Immature natural killer cell (primary cell): ENCODE results near the gene PFKFB4. TPM values are rescaled to one million over a fixed set of nuclear protein-coding genes. Genes with fewer than 3 reads are reported as not detected.
A peak's percentile ranks its signal among the peaks of the same experiment; 100 is the strongest.

Experiments
- DNase-seq, 3 donors: peaks; one replicate each; pipeline ENCODE4 v3.0.0; 2022; ENCODE audit warnings: mixed read lengths in 1 of 3
- H3K27ac Mint-ChIP-seq, 6 donors: one replicate each; pipeline ENCODE4 v1.8.0; 2020; ENCODE audit warnings: mixed read lengths in 6 of 6, mild to moderate bottlenecking in 5 of 6, inconsistent platforms in 4 of 6, moderate library complexity in 3 of 6
- H3K27me3 Mint-ChIP-seq, 3 donors: one replicate each; pipeline ENCODE4 v1.8.0; 2020 to 2021; ENCODE audit warnings: low read depth in 3 of 3, mild to moderate bottlenecking in 3 of 3, mixed read lengths in 3 of 3, moderate library complexity in 3 of 3, inconsistent platforms in 1 of 3
- H3K36me3 Mint-ChIP-seq, 3 donors: one replicate each; pipeline ENCODE4 v1.8.0; 2020; ENCODE audit warnings: mixed read lengths in 3 of 3, inconsistent platforms in 2 of 3, mild to moderate bottlenecking in 2 of 3
- H3K4me1 Mint-ChIP-seq, 2 donors: one replicate each; pipeline ENCODE4 v1.8.0; 2020; ENCODE audit warnings: inconsistent platforms in 2 of 2, mild to moderate bottlenecking in 2 of 2, mixed read lengths in 2 of 2, moderate library complexity in 1 of 2
- H3K4me3 Mint-ChIP-seq, 5 donors: one replicate each; pipeline ENCODE4 v1.8.0; 2020; ENCODE audit warnings: mild to moderate bottlenecking in 5 of 5, mixed read lengths in 5 of 5, inconsistent platforms in 3 of 5, moderate library complexity in 3 of 5
- H3K9me3 Mint-ChIP-seq, 6 donors: one replicate each; pipeline ENCODE4 v1.8.0; 2020; ENCODE audit warnings: mild to moderate bottlenecking in 6 of 6, mixed read lengths in 6 of 6, inconsistent platforms in 4 of 6, moderate library complexity in 3 of 6
- polyA plus RNA-seq, 3 donors: library from polyadenylated mRNA; unstranded; fragments of 300-500 nt; fragmentation: Illumina TruSeq; gene quantifications; one replicate each; pipeline ENCODE4 v1.2.3, GENCODE V29; 2021

The PFKFB4 gene
- polyA plus RNA-seq, 3 donors from 2014 or later = 0.17 to 0.78 TPM; not detected in 1

DNA sequence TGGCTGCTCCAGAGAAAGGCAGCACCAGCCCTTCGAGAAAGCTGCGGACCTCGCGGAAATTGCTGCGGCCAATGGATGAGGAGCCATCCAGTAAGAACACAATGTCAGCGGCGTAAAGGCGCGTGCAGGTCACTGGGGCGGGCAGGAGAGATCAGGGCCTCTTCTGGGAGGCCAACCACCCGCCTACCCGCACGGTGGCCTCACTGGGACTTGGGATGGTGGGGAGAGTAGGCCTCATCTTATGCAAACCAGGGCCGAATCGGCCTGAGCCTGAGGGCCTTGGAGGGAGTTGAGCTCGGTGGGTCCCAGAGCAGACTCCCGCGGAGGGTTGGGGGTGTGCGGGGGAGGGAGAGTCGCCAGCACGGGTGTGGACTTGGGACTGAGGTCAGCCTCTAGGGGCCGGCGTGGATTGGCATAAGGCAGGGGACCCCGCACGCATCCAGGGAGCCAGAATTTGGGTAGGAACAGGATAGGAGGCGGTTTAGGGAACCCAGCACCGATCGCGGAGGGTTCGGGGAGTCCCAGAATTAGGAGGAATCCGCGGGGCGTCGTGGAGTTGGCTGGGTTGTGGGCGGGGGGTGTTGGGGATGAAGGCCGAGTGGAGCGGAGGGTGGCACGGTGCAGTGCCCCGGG lies 37.9 kb upstream of the PFKFB4 start:
- H3K9me3 Mint-ChIP-seq = no peaks in the 10 kb centered on the region
- no peak overlapping the region for H3K27ac Mint-ChIP-seq
- DNase-seq = no peak
- H3K4me3 Mint-ChIP-seq = no peak overlapping the region
- no peaks in the 10 kb centered on the region for H3K4me1 Mint-ChIP-seq
- peaks cover 0 to 4% (median 0%) of the 10 kb centered on the region in 3 donors for H3K36me3 Mint-ChIP-seq
- H3K27me3 Mint-ChIP-seq = peaks cover 4 to 19% (median 9%) of the 10 kb centered on the region in 3 donors

GRCh38 chr3:48593337-48593736 lies 36.7 kb upstream of the PFKFB4 start:
- Mint-ChIP-seq H3K27ac (no peak overlapping the region), H3K27me3 (peaks cover 5 to 19% (median 12%) of the 10 kb centered on the region in 3 donors), H3K36me3 (peaks cover 0 to 4% (median 0%) of the 10 kb centered on the region in 3 donors), H3K9me3 (no peaks in the 10 kb centered on the region), H3K4me3 (no peak overlapping the region), H3K4me1 (no peaks in the 10 kb centered on the region)
- no peak for DNase-seq

- no peak for DNase-seq
- peaks cover 0 to 4% (median 0%) of the 10 kb centered on the region in 3 donors for H3K36me3 Mint-ChIP-seq
These were observed 36.0 kb upstream of the PFKFB4 start for GRCh38 chr3:48592519-48593087.

GRCh38 chr3:48591886-48592518 lies 35.4 kb upstream of the PFKFB4 start:
- DNase-seq = no peak
- no peaks in the 10 kb centered on the region for H3K36me3 Mint-ChIP-seq
- H3K9me3 Mint-ChIP-seq = no peaks in the 10 kb centered on the region
- peaks cover 3 to 15% (median 15%) of the 10 kb centered on the region in 3 donors for H3K27me3 Mint-ChIP-seq
- no peak overlapping the region for H3K27ac Mint-ChIP-seq
- H3K4me3 Mint-ChIP-seq = no peak overlapping the region
- no peaks in the 10 kb centered on the region for H3K4me1 Mint-ChIP-seq

More at GRCh38 chr3:48592519-48593087, 36.0 kb upstream of the PFKFB4 start:
- no peaks in the 10 kb centered on the region for H3K4me1 Mint-ChIP-seq
- no peaks in the 10 kb centered on the region for H3K9me3 Mint-ChIP-seq
- peaks cover 5 to 19% (median 12%) of the 10 kb centered on the region in 3 donors for H3K27me3 Mint-ChIP-seq
- no peak overlapping the region for H3K4me3 Mint-ChIP-seq
- no peak overlapping the region for H3K27ac Mint-ChIP-seq

DNA sequence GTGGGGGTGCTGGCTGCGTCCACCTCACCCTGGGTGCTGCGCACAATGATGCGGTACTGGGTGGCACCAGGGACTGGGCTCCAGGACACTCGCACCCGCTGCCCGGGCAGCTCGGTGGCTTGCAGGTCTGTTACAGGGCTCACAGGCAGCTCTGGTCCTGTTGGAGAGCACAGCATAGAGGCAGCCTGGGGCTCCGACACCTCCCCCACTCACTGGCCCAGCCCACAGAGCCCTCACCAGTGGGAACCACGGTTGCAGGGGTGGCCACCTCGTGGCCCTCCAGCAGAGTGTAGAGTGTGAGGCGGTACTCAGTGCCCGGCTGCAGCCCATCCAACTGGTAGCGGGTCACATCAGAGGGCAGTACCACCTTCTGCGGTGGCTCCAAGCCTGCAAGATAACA lies 34.8 kb upstream of the PFKFB4 start:
- Mint-ChIP-seq H3K27me3 (peaks cover 3 to 15% (median 13%) of the 10 kb centered on the region in 3 donors), H3K36me3 (no peaks in the 10 kb centered on the region), H3K4me1 (no peaks in the 10 kb centered on the region), H3K4me3 (no peak overlapping the region), H3K27ac (no peak overlapping the region), H3K9me3 (no peaks in the 10 kb centered on the region)
- DNase-seq = no peak

GRCh38 chr3:48588230-48588629 lies 31.6 kb upstream of the PFKFB4 start:
- Mint-ChIP-seq H3K36me3 (no peaks in the 10 kb centered on the region), H3K27me3 (peaks cover 2 to 10% (median 6%) of the 10 kb centered on the region in 3 donors), H3K4me1 (no peaks in the 10 kb centered on the region), H3K27ac (no peak overlapping the region), H3K4me3 (no peak overlapping the region), H3K9me3 (no peaks in the 10 kb centered on the region)
- DNase-seq = no peak

GRCh38 chr3:48587686-48588085 lies 31.1 kb upstream of the PFKFB4 start:
- H3K27me3 Mint-ChIP-seq = peaks cover 2 to 9% (median 6%) of the 10 kb centered on the region in 3 donors

GRCh38 chr3:48585411-48585810 lies 28.8 kb upstream of the PFKFB4 start:
- Mint-ChIP-seq H3K9me3 (no peaks in the 10 kb centered on the region), H3K27me3 (peaks cover 2 to 6% (median 5%) of the 10 kb centered on the region in 3 donors), H3K27ac (no peak overlapping the region), H3K4me1 (no peaks in the 10 kb centered on the region), H3K4me3 (no peak overlapping the region), H3K36me3 (no peaks in the 10 kb centered on the region)
- no peak for DNase-seq

More at GRCh38 chr3:48587686-48588085, 31.1 kb upstream of the PFKFB4 start:
- no peak for DNase-seq
- H3K9me3 Mint-ChIP-seq = no peaks in the 10 kb centered on the region
- H3K4me3 Mint-ChIP-seq = peak overlapping the region in 1 of 5 donors; percentile 42
- no peaks in the 10 kb centered on the region for H3K4me1 Mint-ChIP-seq
- H3K27ac Mint-ChIP-seq = no peak overlapping the region
- no peaks in the 10 kb centered on the region for H3K36me3 Mint-ChIP-seq

DNA sequence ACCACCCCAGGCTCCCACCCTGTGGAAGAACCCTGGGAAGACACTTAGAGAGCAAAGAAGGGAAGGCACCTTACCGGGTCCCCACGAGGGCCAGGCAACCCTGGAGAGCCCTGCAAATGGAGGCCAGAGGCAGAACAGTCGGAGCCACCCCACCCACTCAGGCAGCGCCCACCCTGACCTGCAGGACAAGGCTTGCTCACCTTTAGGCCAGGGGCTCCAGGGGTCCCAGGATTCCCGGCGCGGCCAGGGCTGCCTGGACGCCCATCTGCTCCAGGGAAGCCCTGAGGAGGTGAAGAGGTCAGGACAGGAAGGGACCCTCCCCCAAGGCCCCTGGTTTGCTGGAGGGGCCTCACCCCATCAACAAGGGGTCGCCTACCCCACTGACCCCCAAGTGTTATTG lies 28.2 kb upstream of the PFKFB4 start:
- Mint-ChIP-seq H3K9me3 (no peaks in the 10 kb centered on the region), H3K27ac (no peak overlapping the region), H3K4me3 (no peak overlapping the region), H3K27me3 (peaks cover 2 to 6% (median 5%) of the 10 kb centered on the region in 3 donors), H3K4me1 (no peaks in the 10 kb centered on the region), H3K36me3 (no peaks in the 10 kb centered on the region)
- DNase-seq = no peak

GRCh38 chr3:48581621-48582481 lies 25.2 kb upstream of the PFKFB4 start:
- no peaks in the 10 kb centered on the region for H3K9me3 Mint-ChIP-seq
- no peak for DNase-seq
- H3K4me3 Mint-ChIP-seq = no peak overlapping the region
- H3K36me3 Mint-ChIP-seq = no peaks in the 10 kb centered on the region
- H3K4me1 Mint-ChIP-seq = no peaks in the 10 kb centered on the region
- peaks cover 0 to 3% (median 0%) of the 10 kb centered on the region in 3 donors for H3K27me3 Mint-ChIP-seq
- no peak overlapping the region for H3K27ac Mint-ChIP-seq

- Mint-ChIP-seq H3K9me3 (no peaks in the 10 kb centered on the region), H3K27ac (no peak overlapping the region), H3K4me3 (no peak overlapping the region)
These were observed 20.0 kb upstream of the PFKFB4 start for GRCh38 chr3:48576647-48577046.

GRCh38 chr3:48575366-48575765 lies 18.8 kb upstream of the PFKFB4 start:
- H3K4me1 Mint-ChIP-seq = no peaks in the 10 kb centered on the region
- H3K4me3 Mint-ChIP-seq = no peak overlapping the region
- no peaks in the 10 kb centered on the region for H3K36me3 Mint-ChIP-seq
- peaks cover 0 to 1% (median 0%) of the 10 kb centered on the region in 3 donors for H3K27me3 Mint-ChIP-seq
- H3K27ac Mint-ChIP-seq = no peak overlapping the region
- no peaks in the 10 kb centered on the region for H3K9me3 Mint-ChIP-seq
- no peak for DNase-seq

More at GRCh38 chr3:48576647-48577046, 20.0 kb upstream of the PFKFB4 start:
- no peaks in the 10 kb centered on the region for H3K36me3 Mint-ChIP-seq
- no peaks in the 10 kb centered on the region for H3K4me1 Mint-ChIP-seq
- no peak for DNase-seq
- no peaks in the 10 kb centered on the region for H3K27me3 Mint-ChIP-seq

- Mint-ChIP-seq H3K36me3 (no peaks in the 10 kb centered on the region), H3K4me1 (no peaks in the 10 kb centered on the region), H3K4me3 (no peak overlapping the region), H3K27ac (no peak overlapping the region), H3K27me3 (peaks cover 0 to 1% (median 1%) of the 10 kb centered on the region in 3 donors), H3K9me3 (no peaks in the 10 kb centered on the region)
- DNase-seq = no peak
These were observed 17.5 kb upstream of the PFKFB4 start for GRCh38 chr3:48573973-48574585.
